HG02678 (cell line): ENCODE results near the gene VKORC1.
A peak's percentile ranks its signal among the peaks of the same experiment; 100 is the strongest.
"Not testable (repeated sequence)": the region's sequence is repeated elsewhere in the genome, so short reads cannot be mapped to it uniquely, and the experiment has no call there.

Experiments
- ATAC-seq: cut with Tn5 transposase; IDR thresholded peaks from one replicate; pipeline ENCODE4 v1.9.1; 2021; ENCODE audit warnings: mild to moderate bottlenecking, moderate library complexity; ENCODE audit not compliant: unreplicated experiment

VKORC1 gene

DNA sequence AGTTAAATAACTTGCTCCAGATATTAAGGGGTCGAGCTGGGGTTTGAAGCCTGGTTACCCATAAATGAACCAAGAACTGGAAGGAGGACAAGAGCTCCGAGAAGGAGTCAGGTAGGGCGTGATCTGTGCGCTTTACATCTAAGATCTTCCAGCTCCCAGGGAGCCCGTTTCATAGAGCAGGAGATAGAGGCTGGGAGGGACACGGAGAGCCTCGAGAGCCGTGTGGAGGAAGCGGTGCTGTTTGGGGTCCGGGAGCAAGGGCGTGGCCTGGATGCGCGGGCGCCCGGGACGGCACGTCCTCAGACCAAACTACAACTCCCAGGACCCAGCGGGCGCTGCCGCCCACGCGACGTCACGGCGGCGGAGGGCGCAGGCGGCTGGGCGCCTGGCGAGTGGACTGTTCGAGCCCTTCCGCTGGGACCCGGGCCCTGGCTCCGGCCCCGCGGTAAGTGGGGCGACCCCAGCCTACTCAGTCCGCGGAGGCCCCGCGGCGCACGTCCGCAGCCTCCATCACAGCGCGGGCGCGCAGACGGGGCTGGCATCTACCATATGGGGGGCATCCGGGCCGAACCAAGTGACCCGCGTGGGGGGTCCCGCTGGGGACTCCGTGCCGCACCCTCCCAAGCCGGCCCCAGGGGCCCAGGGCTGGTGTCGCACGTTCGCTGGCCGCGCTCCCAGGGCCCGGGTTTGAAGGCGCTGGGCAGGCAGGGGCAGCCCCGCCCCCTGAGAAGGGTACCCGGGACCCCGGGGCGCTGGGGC, 13.6 kb upstream of the VKORC1 start, which contains the start of gene BCKDK:
TSS of gene BCKDK (plus strand) at position 352 of the 759 bp plus-strand sequence. CDS start 838 bp downstream, outside the sequence.
- peak; percentile 86 for ATAC-seq

DNA sequence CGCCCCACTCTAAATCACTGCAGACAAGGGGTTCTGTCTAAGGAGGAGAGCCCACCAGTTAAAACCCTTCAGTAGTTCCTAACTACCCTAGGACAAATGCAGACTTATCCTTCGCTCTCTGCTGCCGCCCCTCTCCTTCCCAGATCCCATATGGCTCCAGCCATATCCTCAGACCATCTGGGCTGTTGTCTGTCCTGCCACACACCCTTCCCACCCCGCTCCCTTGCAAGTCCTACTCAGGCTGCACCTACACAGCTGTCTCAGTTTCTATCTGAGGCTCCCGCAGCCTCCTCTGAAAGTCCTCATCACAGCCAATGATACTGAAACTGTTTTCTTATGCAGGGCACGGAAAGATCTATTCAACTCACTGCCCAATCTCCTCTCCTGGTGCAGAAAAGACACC, 12.9 kb upstream of the VKORC1 start:
- ATAC-seq = peak; percentile 53

DNA sequence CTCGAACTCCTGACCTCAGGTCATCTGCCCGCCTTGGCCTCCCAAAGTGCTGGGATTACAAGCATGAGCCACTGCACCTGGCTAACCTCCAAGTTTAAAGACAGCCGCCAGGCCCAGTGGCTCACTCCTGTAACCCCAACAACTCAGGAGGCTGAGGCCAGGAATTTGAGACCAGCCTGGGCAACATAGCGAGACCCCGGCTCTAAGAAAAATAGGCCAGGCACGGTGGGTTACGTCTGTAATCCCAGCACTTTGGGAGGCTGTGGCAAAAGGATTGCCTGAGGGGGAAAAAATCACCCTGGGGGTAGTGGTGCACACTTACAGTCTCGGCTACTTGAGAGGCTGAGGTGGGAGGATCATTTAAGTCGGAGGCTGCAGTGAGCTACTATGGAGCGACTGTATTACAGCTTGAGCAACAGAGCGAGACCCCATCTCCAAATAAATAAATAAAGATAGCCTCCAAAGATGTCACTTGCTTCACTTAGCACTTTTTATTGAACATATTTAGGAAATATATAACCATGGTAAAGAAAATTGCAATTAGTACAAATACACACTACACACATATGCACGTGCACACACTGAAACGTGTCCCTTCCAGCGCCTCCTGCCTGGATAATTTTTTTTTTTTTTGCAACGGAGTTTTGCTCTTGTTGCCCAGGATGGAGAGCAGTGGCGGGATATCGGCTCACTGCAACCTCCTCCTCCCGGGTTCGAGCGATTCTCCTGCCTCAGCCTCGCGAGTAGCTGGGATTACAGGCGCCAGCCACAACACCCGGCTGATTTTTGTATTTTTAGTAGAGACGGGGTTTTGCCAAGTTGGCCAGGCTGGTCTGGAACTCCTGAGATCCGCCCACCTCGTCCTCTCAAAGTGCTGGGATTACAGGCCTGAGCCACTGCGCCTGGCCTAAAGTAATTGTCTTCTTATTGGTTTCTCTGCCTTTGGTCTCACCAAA, 12.2 kb upstream of the VKORC1 start:
- no peak for ATAC-seq

DNA sequence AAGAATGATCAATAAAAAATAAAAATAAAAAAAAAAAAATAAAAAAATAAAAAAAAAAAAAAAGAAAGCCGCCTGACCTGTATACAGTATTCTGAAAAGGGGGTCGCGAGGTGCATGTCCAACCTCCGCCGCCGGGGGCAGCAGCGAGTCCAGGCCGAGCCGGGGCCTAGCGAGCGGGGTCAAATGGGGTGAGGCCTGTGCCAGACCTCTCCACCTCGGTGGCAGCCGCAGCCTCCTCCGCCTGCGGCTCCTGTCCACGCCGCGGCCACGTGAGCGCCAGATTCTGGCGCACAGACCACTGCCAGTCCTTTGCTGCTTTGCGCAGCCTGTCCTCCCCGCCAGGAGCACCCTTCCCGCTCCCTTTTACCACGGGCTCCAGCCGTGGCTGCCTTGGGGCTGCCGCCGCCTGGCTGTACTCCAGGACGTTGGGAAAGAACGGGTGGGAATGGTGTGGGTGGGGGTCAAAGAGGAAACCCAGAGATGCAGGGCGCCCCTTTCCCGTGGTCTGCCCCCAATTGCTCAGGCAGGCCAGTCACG, 11.1 kb upstream of the VKORC1 start:
- ATAC-seq = peak; percentile 43

DNA sequence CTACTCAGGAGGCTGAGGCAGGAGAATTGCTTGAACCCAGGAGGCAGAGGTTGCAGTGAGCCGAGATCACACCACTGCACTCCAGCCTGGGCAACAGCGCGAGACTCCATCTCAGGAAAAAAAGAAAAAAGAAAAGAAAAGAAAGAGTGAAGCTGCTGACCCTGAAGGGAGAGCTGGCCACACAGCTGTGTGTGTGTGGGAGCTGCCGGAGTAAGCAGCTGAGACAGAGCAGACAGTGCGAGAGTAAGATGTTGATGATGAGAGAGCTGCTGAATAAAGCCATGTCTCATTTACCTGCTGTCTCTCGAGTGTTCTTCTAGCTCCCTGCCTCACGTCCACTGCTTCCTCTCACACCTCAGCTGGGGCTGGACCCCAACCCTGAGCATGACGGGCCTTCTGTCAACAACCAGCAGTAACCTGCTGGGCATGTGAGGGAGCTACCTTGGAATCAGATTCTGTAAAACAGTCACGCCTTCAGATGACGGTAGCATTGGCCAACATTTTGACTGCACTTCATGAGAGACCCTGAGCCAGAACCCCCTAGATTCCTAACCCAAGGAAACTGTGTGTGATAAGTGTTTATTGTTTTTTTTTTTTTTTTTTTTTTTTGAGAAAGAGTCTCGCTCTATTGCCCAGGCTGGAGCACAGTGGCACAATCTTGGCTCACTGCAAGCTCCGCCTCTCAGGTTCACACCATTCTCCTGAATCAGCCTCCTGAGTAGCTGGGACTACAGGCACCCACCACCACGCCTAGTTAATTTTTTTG, 6.5 kb upstream of the VKORC1 start:
- ATAC-seq = not testable (repeated sequence)

DNA sequence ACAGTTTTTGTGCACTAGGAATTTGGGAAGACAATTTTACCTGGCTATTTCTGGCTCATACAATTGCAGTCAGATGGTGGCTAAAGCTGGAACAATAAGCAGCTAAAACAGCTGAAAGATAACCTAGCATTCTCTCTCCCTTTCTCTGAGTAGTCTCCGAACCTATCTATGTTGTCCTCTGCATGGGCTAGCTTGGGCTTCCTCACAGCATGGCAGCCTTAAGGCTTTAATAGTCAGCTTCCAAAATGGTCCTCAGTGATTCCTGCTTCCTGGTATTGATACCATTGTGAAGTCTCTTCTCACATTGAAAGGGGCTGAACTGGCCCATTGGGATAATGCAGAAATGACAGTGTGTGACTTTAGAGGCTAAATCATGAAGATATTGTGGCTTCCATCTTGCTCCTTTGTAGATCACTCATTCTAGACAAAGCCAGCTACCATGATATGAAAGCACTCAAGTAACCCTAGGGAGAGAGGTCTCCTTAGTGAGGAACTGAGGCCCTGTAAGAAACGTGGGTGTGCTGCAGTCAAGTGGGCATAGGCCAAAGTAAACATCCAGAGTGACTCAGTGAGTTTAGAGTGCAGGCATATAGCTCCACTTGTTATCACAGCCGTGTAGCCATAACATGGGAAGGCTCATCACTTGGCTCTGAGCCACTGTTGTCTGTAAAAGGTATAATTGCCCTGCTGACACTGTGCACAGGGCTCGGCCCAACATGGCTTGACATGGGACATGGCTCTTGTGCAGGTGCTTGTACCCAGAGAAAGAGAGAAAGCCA, 5.5 kb upstream of the VKORC1 start:
- ATAC-seq = no peak

DNA sequence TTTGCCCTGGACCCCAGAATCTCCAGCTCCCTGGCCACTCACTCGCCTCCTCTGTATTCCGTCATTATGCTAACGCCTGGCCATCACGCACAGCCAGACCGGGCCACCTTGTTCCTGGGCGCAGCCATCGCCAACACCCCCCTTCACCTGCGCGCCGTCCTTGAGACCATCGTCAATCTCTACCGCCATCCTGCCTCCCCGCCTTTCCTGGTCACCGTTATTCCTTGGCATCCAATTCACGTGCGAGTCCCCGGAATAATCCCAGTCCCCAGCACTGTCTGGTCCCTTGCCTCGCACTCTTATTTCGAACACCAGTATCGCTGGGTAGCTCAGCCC, 541 bp downstream of the VKORC1 start:
- peak; percentile 8 for ATAC-seq

DNA sequence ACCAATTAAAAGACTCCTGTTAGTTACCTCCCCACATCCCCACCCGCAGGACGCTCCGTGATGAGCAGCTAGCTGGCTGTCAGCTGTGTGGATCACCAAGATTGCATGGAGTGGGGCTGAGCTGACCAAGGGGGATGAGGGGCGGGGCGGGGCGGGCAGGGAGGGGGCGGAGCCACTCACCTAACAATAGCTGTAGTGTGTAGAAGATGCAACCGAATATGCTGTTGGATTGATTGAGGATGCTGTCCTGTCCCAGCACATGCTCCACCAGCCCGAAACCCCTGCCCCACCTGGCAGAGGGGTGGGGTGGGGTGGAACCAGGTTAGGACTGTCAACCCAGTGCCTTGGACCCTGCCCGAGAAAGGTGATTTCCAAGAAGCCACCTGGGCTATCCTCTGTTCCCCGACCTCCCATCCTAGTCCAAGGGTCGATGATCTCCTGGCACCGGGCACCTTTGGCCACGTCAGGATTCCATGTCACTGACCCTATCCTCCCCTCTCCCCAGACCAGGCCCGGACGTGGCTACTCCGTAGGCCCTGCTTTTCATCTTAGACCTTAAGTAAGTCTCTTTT, 1.4 kb downstream of the VKORC1 start:
- ATAC-seq = no peak

DNA sequence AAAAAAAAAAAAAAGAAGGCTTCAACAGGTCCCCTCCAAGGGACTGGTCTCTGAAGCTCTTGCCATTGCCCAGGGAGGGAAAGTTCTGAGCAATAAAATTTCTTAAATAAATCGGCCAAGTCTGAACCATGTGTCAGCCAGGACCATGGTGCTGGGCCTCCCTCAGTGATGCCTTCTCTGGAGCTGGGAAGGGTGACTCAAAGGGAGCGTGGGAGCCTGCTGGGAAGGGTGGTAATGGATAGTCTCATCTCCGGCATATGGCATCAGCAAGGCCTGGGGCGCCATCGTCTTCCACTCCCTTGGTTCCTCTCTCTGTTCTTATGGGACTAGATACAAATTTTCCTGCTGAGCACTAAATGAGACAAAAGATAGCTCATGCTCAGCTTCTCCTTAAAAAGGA, 2.3 kb downstream of the VKORC1 start:
- ATAC-seq = no peak

DNA sequence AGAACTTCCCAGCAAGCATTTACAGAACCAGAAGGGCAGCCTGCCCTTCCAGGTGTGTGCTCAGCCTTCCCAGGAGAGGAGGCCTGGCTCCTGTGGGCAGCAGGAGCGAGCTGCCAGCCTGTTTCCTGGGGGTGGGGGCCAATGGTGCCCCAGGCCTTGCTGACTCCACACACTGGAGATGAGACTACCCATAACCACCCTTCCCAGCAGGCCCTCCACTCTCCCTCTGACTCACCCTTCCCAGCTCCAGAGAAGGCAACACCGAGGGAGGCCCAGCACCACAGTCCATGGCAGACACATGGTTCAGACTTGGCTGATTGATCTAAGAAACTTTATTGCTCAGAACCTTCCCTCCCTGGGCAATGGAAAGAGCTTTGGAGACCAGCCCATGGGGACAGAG, 4.1 kb downstream of the VKORC1 start:
- no peak for ATAC-seq

DNA sequence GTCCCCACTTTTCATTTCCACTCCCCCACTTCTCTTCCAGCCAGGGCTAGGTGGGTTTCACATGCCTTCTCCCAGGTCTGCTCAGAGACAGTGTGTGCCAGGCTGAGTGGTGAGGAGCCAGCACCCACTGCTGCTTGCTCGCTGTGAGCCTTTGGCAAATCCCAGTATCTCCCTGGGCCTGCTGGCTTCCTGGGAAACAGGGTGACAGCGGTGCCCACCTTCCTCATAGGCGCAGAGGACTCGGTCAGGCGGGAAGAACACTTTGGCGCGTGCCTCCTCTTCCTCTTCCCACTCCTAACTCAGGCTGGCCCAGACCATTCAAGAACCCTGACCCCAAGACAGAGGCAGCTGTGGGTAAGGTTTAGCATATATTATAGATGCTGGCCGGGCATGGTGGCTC, 5.4 kb downstream of the VKORC1 start:
- ATAC-seq = no peak

DNA sequence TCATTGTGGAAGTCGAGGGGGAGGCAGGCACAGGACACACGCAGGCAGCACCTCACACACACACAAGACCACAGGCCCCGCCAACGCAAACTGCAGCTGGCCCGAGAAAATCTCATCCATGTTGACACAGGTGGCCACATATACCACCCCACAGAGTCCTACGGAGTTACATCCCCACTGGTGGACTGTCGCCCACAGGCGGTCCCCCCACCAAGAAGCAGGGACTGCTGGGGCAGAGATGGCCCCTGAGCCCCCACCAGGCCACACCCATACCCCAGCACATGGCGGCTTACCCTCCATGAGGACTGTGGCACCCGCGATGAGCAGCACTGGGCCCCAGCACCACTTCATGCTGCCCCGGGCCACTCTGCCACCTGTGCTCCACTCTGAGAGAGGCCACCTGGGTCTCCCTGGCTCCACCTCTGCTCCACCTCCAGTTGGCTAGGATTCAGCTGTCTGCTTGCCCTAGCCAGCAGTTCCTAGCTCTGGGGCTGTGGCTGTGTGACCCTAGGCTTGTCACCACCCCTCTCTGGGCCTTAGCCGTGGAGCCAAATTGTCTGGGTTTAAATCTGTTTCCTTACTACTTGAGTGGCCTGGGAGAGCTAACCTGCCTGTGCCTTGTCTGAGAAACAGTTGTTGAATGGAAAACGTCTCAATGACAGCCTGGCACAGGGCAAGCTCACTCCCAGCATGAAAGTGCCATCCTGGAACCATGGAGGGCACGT, 6.0 kb downstream of the VKORC1 start, which contains the start of gene PRSS53:
TSS of gene PRSS53 (minus strand) at position 485 of the 725 bp plus-strand sequence. CDS start at position 351, 134 bp downstream.
- no peak for ATAC-seq

DNA sequence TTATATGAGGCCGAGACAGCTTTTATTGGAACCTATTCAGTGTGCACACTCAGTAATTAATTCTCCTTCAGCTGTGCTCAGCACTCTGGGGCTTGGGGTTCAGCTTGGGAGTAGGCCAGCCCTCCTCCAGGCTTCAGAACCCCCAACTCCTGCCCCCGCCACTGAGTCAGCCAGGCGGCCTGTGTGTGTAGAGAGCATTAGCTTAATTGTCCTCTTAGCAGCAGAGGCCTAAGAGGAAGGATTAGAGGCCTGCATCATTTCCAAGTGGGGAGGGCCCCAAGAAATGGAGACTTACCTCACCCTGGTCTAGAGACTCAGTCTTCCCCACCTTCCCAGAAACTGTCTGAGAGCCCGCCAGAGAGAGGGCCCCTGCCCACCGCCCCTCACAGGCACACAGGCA, 6.6 kb downstream of the VKORC1 start:
- ATAC-seq = no peak

DNA sequence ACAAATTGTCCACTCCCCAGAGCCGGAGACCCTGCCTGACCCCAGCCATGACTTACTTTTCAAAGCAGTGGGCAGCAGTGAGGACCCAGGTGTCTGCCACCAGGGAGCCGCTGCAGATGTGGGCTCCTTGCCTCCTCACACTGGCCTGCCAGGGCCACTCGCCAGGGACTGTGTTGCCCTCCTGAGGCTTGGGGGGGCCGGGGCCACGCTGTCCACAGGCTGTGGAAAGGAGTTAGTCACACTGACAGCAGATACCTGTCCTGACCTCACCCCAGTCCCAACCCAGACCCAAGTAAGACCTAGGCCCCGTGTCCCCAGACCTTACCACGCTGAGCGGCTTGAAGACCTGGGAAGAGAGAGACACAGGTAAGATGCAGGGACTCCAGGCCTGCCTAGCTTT, 7.1 kb downstream of the VKORC1 start:
- ATAC-seq = no peak

DNA sequence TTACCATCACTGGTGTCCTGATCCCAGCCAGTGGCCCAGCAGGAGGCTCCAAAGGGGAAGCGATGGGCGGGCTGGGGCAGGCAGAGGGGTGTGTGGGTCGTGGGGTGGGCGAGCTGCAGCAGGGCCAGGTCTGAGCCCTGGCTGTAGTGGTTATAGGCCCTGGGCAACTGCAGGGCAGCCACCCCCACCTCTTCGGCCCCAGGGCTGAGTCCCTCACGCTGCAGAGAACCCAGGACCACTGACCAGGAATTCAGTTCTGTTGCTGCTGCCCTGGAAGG, 8.0 kb downstream of the VKORC1 start:
- ATAC-seq = no peak

DNA sequence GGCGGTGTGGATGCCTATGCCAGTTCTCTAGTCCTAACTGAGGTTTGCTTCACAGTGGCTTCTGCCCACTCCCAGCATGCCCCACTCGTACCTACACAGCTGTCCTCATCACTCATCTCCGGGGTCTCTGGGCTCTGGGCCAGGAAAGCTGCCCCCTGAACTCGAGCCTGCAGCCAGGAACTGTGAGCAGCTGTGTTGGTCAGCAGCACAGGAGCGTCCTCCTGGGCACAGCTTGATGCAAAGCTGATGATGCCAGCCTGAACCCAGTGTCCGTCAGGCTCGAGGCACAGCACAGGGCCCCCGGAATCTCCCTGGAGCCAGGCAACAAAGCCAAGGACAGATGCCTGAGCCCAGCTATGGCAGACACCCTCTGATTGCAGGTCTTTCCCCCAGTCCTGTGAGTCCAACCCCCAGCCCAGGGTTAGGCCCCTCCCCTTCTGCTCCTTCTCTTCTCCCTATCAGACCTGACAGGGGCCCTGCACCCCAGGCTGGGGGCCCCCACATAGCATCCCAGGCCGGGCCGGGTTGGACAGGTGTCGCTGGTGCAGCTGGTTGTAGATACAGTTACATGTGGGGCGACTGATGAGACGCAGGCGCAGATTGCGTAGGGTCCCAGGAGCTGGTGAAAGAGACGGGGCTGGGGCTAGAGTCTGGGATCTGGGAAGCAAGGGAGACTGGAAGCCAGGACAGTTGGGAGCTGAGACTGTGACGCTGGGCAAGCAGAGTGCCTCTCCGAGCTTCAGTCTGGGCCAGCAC, 8.5 kb downstream of the VKORC1 start:
- ATAC-seq = no peak

DNA sequence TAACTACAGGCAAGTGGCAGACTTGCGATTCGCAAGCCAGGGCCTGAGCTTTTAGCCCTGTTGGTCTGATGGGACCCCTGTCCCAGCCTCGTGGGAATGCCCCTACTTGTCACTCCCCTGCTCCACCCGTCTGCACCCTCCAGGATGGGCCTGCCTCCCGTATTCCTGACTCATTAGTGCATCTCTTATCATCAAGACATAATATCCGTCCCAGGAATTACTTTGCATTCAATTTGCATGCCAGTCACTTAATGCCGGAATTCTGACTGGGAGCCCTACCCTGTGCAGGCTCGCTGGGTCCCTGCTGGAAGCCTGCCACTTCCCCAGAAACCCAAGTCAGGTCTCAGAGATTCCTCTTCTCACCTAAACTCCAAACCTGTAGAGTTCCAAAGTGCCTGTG, 9.2 kb downstream of the VKORC1 start:
- ATAC-seq = no peak

DNA sequence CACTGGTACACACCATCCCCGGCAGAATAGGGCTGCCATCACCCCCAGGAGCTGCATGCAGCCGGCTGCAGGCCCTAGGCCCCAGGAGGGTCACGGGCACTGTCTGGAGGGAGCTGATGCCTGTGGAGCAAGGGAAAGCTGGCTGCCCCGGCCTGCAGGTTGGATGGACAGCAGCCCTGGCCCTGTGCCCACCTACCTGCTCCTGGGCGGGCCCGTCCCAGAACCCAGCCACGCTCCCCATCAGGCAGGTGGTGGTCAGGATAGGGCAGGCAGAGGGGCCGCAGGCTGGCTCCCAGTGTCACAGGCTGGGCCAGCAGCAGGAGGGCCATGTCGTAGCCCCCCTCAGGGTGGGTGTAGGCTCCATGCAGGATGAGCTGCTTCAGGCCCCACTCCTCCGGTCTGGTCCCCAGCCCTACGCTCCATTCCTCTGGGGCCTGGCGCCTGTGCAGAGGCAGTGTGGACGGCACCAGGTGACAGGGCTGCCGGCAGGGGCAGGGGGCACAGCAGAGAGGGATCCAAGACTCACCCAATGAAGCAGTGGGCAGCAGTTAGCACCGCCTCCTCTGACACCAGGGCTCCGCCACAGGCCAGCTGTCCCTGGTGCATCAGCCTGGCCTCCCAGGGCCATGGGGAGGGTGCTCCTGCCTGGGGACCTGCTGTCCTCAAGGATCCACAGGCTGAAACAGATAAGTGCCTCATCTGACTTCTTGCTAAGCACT, 9.9 kb downstream of the VKORC1 start:
- ATAC-seq = no peak
